ENCODE results near the gene HSPBP1.

HSPBP1 gene

GRCh38 chr19:55305491-55305890 lies 25.6 kb upstream of the HSPBP1 start:
- DNase-seq (ENCODE audit: low read depth, low spot score), result no peak
- no peaks in the 10 kb centered on the region for H3K9me3 ChIP-seq (ENCODE audit: control insufficient read depth, insufficient read depth, low read length)
- no peaks in the 10 kb centered on the region for H3K27me3 ChIP-seq (ENCODE audit: control insufficient read depth, insufficient read depth, low read length)
- WGBS (ENCODE audit: insufficient coverage, insufficient read length), result no CpG with 5 or more reads among the region's 9 CpGs
- H3K4me3 ChIP-seq (ENCODE audit: low read length), result no peak overlapping the region
- no peaks in the 10 kb centered on the region for H3K4me1 ChIP-seq (ENCODE audit: control insufficient read depth, insufficient read depth, low read length)
- H3K27ac ChIP-seq (ENCODE audit: low read length), result no peak overlapping the region
- H3K36me3 ChIP-seq (ENCODE audit: control insufficient read depth, insufficient read depth, low read length), result peaks cover 24% of the 10 kb centered on the region

GRCh38 chr19:55304980-55305379 lies 25.1 kb upstream of the HSPBP1 start:
- Histone ChIP-seq H3K27ac (ENCODE audit: low read length) (no peak overlapping the region), H3K4me3 (ENCODE audit: low read length) (no peak overlapping the region), H3K36me3 (ENCODE audit: control insufficient read depth, insufficient read depth, low read length) (peaks cover 24% of the 10 kb centered on the region), H3K9me3 (ENCODE audit: control insufficient read depth, insufficient read depth, low read length) (no peaks in the 10 kb centered on the region), H3K27me3 (ENCODE audit: control insufficient read depth, insufficient read depth, low read length) (no peaks in the 10 kb centered on the region), H3K4me1 (ENCODE audit: control insufficient read depth, insufficient read depth, low read length) (no peaks in the 10 kb centered on the region)
- no peak for DNase-seq (ENCODE audit: low read depth, low spot score)
- WGBS (ENCODE audit: insufficient coverage, insufficient read length), result no CpG with 5 or more reads among the region's 14 CpGs

- H3K4me3 ChIP-seq (ENCODE audit: low read length), result no peak overlapping the region
- H3K27ac ChIP-seq (ENCODE audit: low read length), result no peak overlapping the region
- H3K9me3 ChIP-seq (ENCODE audit: control insufficient read depth, insufficient read depth, low read length), result no peaks in the 10 kb centered on the region
- no peak for DNase-seq (ENCODE audit: low read depth, low spot score)
- H3K36me3 ChIP-seq (ENCODE audit: control insufficient read depth, insufficient read depth, low read length), result peaks cover 24% of the 10 kb centered on the region
- WGBS (ENCODE audit: insufficient coverage, insufficient read length), result no CpG with 5 or more reads among the region's 39 CpGs
- no peaks in the 10 kb centered on the region for H3K27me3 ChIP-seq (ENCODE audit: control insufficient read depth, insufficient read depth, low read length)
- no peaks in the 10 kb centered on the region for H3K4me1 ChIP-seq (ENCODE audit: control insufficient read depth, insufficient read depth, low read length)
Measured at GRCh38 chr19:55304279-55304978, 24.5 kb upstream of the HSPBP1 start.

- no peaks in the 10 kb centered on the region for H3K9me3 ChIP-seq (ENCODE audit: control insufficient read depth, insufficient read depth, low read length)
- no peak overlapping the region for H3K4me3 ChIP-seq (ENCODE audit: low read length)
- no peaks in the 10 kb centered on the region for H3K4me1 ChIP-seq (ENCODE audit: control insufficient read depth, insufficient read depth, low read length)
- no peaks in the 10 kb centered on the region for H3K27me3 ChIP-seq (ENCODE audit: control insufficient read depth, insufficient read depth, low read length)
- no CpG with 5 or more reads among the region's 11 CpGs for WGBS (ENCODE audit: insufficient coverage, insufficient read length)
- no peak for DNase-seq (ENCODE audit: low read depth, low spot score)
- no peak overlapping the region for H3K27ac ChIP-seq (ENCODE audit: low read length)
- peaks cover 21% of the 10 kb centered on the region for H3K36me3 ChIP-seq (ENCODE audit: control insufficient read depth, insufficient read depth, low read length)
Measured at GRCh38 chr19:55303477-55303876, 23.6 kb upstream of the HSPBP1 start.

- H3K27ac ChIP-seq (ENCODE audit: low read length), result no peak overlapping the region
- peaks cover 21% of the 10 kb centered on the region for H3K36me3 ChIP-seq (ENCODE audit: control insufficient read depth, insufficient read depth, low read length)
- H3K27me3 ChIP-seq (ENCODE audit: control insufficient read depth, insufficient read depth, low read length), result no peaks in the 10 kb centered on the region
- DNase-seq (ENCODE audit: low read depth, low spot score), result no peak
- no peaks in the 10 kb centered on the region for H3K4me1 ChIP-seq (ENCODE audit: control insufficient read depth, insufficient read depth, low read length)
- WGBS (ENCODE audit: insufficient coverage, insufficient read length), result no CpG with 5 or more reads among the region's 12 CpGs
- H3K4me3 ChIP-seq (ENCODE audit: low read length), result no peak overlapping the region
- H3K9me3 ChIP-seq (ENCODE audit: control insufficient read depth, insufficient read depth, low read length), result no peaks in the 10 kb centered on the region
Measured at GRCh38 chr19:55302318-55302703, 22.4 kb upstream of the HSPBP1 start.

GRCh38 chr19:55301459-55302317 lies 21.8 kb upstream of the HSPBP1 start:
- Histone ChIP-seq H3K4me1 (ENCODE audit: control insufficient read depth, insufficient read depth, low read length) (no peaks in the 10 kb centered on the region), H3K27me3 (ENCODE audit: control insufficient read depth, insufficient read depth, low read length) (no peaks in the 10 kb centered on the region), H3K36me3 (ENCODE audit: control insufficient read depth, insufficient read depth, low read length) (peaks cover 17% of the 10 kb centered on the region), H3K9me3 (ENCODE audit: control insufficient read depth, insufficient read depth, low read length) (no peaks in the 10 kb centered on the region), H3K4me3 (ENCODE audit: low read length) (no peak overlapping the region), H3K27ac (ENCODE audit: low read length) (no peak overlapping the region)
- WGBS (ENCODE audit: insufficient coverage, insufficient read length), result no CpG with 5 or more reads among the region's 42 CpGs
- DNase-seq (ENCODE audit: low read depth, low spot score), result no peak

- H3K4me1 ChIP-seq (ENCODE audit: control insufficient read depth, insufficient read depth, low read length), result no peaks in the 10 kb centered on the region
- no peaks in the 10 kb centered on the region for H3K9me3 ChIP-seq (ENCODE audit: control insufficient read depth, insufficient read depth, low read length)
- no peak for DNase-seq (ENCODE audit: low read depth, low spot score)
- WGBS (ENCODE audit: insufficient coverage, insufficient read length), result no CpG with 5 or more reads among the region's 15 CpGs
- no peak overlapping the region for H3K27ac ChIP-seq (ENCODE audit: low read length)
- H3K4me3 ChIP-seq (ENCODE audit: low read length), result no peak overlapping the region
- H3K36me3 ChIP-seq (ENCODE audit: control insufficient read depth, insufficient read depth, low read length), result peaks cover 11% of the 10 kb centered on the region
- H3K27me3 ChIP-seq (ENCODE audit: control insufficient read depth, insufficient read depth, low read length), result no peaks in the 10 kb centered on the region
Measured at GRCh38 chr19:55300886-55301458, 21.1 kb upstream of the HSPBP1 start.

- Histone ChIP-seq H3K27me3 (ENCODE audit: control insufficient read depth, insufficient read depth, low read length) (no peaks in the 10 kb centered on the region), H3K27ac (ENCODE audit: low read length) (no peak overlapping the region), H3K4me3 (ENCODE audit: low read length) (no peak overlapping the region), H3K9me3 (ENCODE audit: control insufficient read depth, insufficient read depth, low read length) (no peaks in the 10 kb centered on the region), H3K4me1 (ENCODE audit: control insufficient read depth, insufficient read depth, low read length) (no peaks in the 10 kb centered on the region), H3K36me3 (ENCODE audit: control insufficient read depth, insufficient read depth, low read length) (peaks cover 12% of the 10 kb centered on the region)
- no peak for DNase-seq (ENCODE audit: low read depth, low spot score)
- no CpG with 5 or more reads among the region's 10 CpGs for WGBS (ENCODE audit: insufficient coverage, insufficient read length)
Measured at GRCh38 chr19:55299991-55300390, 20.1 kb upstream of the HSPBP1 start.

- no peaks in the 10 kb centered on the region for H3K9me3 ChIP-seq (ENCODE audit: control insufficient read depth, insufficient read depth, low read length)
- no peaks in the 10 kb centered on the region for H3K4me1 ChIP-seq (ENCODE audit: control insufficient read depth, insufficient read depth, low read length)
- no peak overlapping the region for H3K27ac ChIP-seq (ENCODE audit: low read length)
- H3K27me3 ChIP-seq (ENCODE audit: control insufficient read depth, insufficient read depth, low read length), result no peaks in the 10 kb centered on the region
- no peak for DNase-seq (ENCODE audit: low read depth, low spot score)
- peaks cover 7% of the 10 kb centered on the region; the same call in 1 of the 2 replicates for H3K36me3 ChIP-seq (ENCODE audit: control insufficient read depth, insufficient read depth, low read length)
- H3K4me3 ChIP-seq (ENCODE audit: low read length), result no peak overlapping the region
- WGBS (ENCODE audit: insufficient coverage, insufficient read length), result no CpG with 5 or more reads among the region's 10 CpGs
Measured at GRCh38 chr19:55297267-55297666, 17.4 kb upstream of the HSPBP1 start.

- Histone ChIP-seq H3K27ac (ENCODE audit: low read length) (no peak overlapping the region), H3K9me3 (ENCODE audit: control insufficient read depth, insufficient read depth, low read length) (no peaks in the 10 kb centered on the region), H3K27me3 (ENCODE audit: control insufficient read depth, insufficient read depth, low read length) (no peaks in the 10 kb centered on the region), H3K4me1 (ENCODE audit: control insufficient read depth, insufficient read depth, low read length) (no peaks in the 10 kb centered on the region), H3K36me3 (ENCODE audit: control insufficient read depth, insufficient read depth, low read length) (peaks cover 16% of the 10 kb centered on the region), H3K4me3 (ENCODE audit: low read length) (no peak overlapping the region)
- no peak for DNase-seq (ENCODE audit: low read depth, low spot score)
- no CpG with 5 or more reads among the region's 9 CpGs for WGBS (ENCODE audit: insufficient coverage, insufficient read length)
Measured at GRCh38 chr19:55289117-55289796, 9.3 kb upstream of the HSPBP1 start.
